Activated CD4-positive, alpha-beta T cell treated with anti-CD3 and anti-CD28 coated beads, Interleukin-2, amount 50 U/mL, for 48 hours (primary cell): ENCODE measurements around the gene WDR31.

Source experiments
- DNase-seq, 2 experiments: peaks; one replicate each; pipeline ENCODE4 v3.0.0-alpha.2; 2020

WDR31 gene

GRCh38 chr9:113293285-113293878 lies 46.7 kb downstream of the WDR31 start:
- DNase-seq = no peak

GRCh38 chr9:113290052-113290607 lies 49.9 kb downstream of the WDR31 start:
- DNase-seq = no peak

GRCh38 chr9:113289091-113289490 lies 51.0 kb downstream of the WDR31 start:
- DNase-seq = no peak

- no peak for DNase-seq
Measured at GRCh38 chr9:113281356-113281755, 58.7 kb downstream of the WDR31 start.

- DNase-seq = no peak
Measured at GRCh38 chr9:113278840-113279239, 61.2 kb downstream of the WDR31 start.

GRCh38 chr9:113275157-113276131 lies 64.6 kb downstream of the WDR31 start, which contains the start of the genes CDC26 and PRPF4:
Gene CDC26 (minus strand): TSS chr9:113275572. CDS start chr9:113272507, 3,065 bp downstream.
Gene PRPF4 (plus strand): TSS chr9:113275658. CDS start chr9:113275744, 86 bp downstream.
- peak; percentile 95 to 97 for DNase-seq

- DNase-seq = peak in 1 of 2 experiments; percentile 5
Measured at GRCh38 chr9:113274474-113275156, 65.5 kb downstream of the WDR31 start.

- DNase-seq = no peak
Measured at GRCh38 chr9:113269871-113270270, 70.2 kb downstream of the WDR31 start.

GRCh38 chr9:113269355-113269754 lies 70.7 kb downstream of the WDR31 start:
- DNase-seq = no peak

- no peak for DNase-seq
Measured at GRCh38 chr9:113267911-113268566, 72.0 kb downstream of the WDR31 start.

GRCh38 chr9:113266174-113266573 lies 73.9 kb downstream of the WDR31 start:
- DNase-seq = no peak
